HEK293 (cell line): ENCODE data around the gene ZNF140.

Experiments used
- CTCF ChIA-PET: fragments of 350-600 bp; formaldehyde crosslinking; extraction: SDS; loops from one replicate; lab custom pipeline; 2021; ENCODE audit warnings: antibody characterized with exemption; lab: Yijun Ruan, JAX
- POLR2A ChIA-PET: fragments of 300-600 bp; formaldehyde crosslinking; extraction: SDS; loops from one replicate; lab custom pipeline; 2020; ENCODE audit warnings: antibody characterized with exemption, inconsistent platforms; lab: Yijun Ruan, JAX
- H3K27ac ChIP-seq: fragments of 200-500 bp; sonication (Bioruptor generic); 2 replicates; pipeline ENCODE4 v1.5.1; 2014; ENCODE audit warnings: low read depth, low read length, control low read depth, inconsistent platforms; ENCODE audit errors: extremely low read depth
- H3K36me3 ChIP-seq, 2 experiments: fragments of 200-500 bp in 1 of 2; sonication (Bioruptor generic) in 1 of 2; 1 replicate in 1 of 2; 2 replicates in 1 of 2; pipeline ENCODE4 v1.5.1; 2014 to 2017; ENCODE audit warnings: inconsistent platforms in 2 of 2, low read length in 2 of 2; ENCODE audit not compliant: control insufficient read depth in 2 of 2, insufficient read depth in 1 of 2
- H3K4me1 ChIP-seq: fragments of 200-500 bp; sonication (Bioruptor generic); 2 replicates; pipeline ENCODE4 v1.5.1; 2014; ENCODE audit warnings: mild to moderate bottlenecking, low read length, inconsistent platforms; ENCODE audit not compliant: control insufficient read depth, insufficient read depth
- H3K4me3 ChIP-seq: 2 replicates; pipeline ENCODE4 v1.5.1; 2011; ENCODE audit warnings: low read depth, mild to moderate bottlenecking, control low read depth, low read length, moderate library complexity
- H3K9me3 ChIP-seq: fragments of 200-500 bp; sonication (Bioruptor generic); 2 replicates; pipeline ENCODE4 v1.5.1; 2014; ENCODE audit warnings: low read depth, low read length, inconsistent platforms; ENCODE audit not compliant: control insufficient read depth, insufficient read depth
- ZBTB1 ChIP-seq: fragments of 450-650 bp; formaldehyde crosslinking; IDR thresholded peaks from 2 replicates; pipeline ENCODE4 v1.5.1; 2016; ENCODE audit warnings: missing biosample characterization, missing genetic modification characterization
- ZBTB8A ChIP-seq: fragments of 450-650 bp; formaldehyde crosslinking; IDR thresholded peaks from 2 replicates; pipeline ENCODE4 v1.5.1; 2016; ENCODE audit warnings: missing biosample characterization, missing genetic modification characterization
- ZEB2 ChIP-seq: fragments of 450-650 bp; formaldehyde crosslinking; IDR thresholded peaks from 2 replicates; pipeline ENCODE4 v1.5.1; 2016; ENCODE audit warnings: missing biosample characterization, missing genetic modification characterization
- ZNF146 ChIP-seq: fragments of 450-650 bp; formaldehyde crosslinking; IDR thresholded peaks from 2 replicates; pipeline ENCODE4 v1.5.1; 2016; ENCODE audit warnings: missing biosample characterization, missing genetic modification characterization
- ZNF16 ChIP-seq: fragments of 450-650 bp; formaldehyde crosslinking; IDR thresholded peaks from 2 replicates; pipeline ENCODE4 v1.5.1; 2016; ENCODE audit warnings: low read depth, missing biosample characterization, missing genetic modification characterization
- ZNF274 ChIP-seq, 2 experiments: fragments of 200-500 bp in 1 of 2; fragments of 450-650 bp in 1 of 2; sonication (Bioruptor generic) in 1 of 2; formaldehyde crosslinking in 1 of 2; IDR thresholded peaks; 2 replicates each; pipeline versions ENCODE4 v1.5.1 to v1.6.1; 2014 to 2016; ENCODE audit warnings: borderline replicate concordance in 1 of 2, inconsistent platforms in 1 of 2, low read length in 1 of 2, missing biosample characterization in 1 of 2, missing genetic modification characterization in 1 of 2
- ZNF302 ChIP-seq: fragments of 450-650 bp; formaldehyde crosslinking; IDR thresholded peaks from 2 replicates; pipeline ENCODE4 v1.5.1; 2016; ENCODE audit warnings: missing biosample characterization, missing genetic modification characterization, low read depth
- ZNF335 ChIP-seq: fragments of 450-650 bp; formaldehyde crosslinking; conservative IDR thresholded peaks from 2 replicates; pipeline ENCODE4 v1.5.1; 2016; ENCODE audit warnings: missing biosample characterization, missing genetic modification characterization
- ZNF350 ChIP-seq: fragments of 450-650 bp; formaldehyde crosslinking; IDR thresholded peaks from 2 replicates; pipeline ENCODE4 v1.5.0; 2017; ENCODE audit warnings: missing biosample characterization, mild to moderate bottlenecking, missing genetic modification characterization
- ZNF366 ChIP-seq: fragments of 450-650 bp; formaldehyde crosslinking; conservative IDR thresholded peaks from 2 replicates; pipeline ENCODE4 v1.5.1; 2016; ENCODE audit warnings: missing biosample characterization, missing genetic modification characterization
- ZNF549 ChIP-seq: fragments of 450-650 bp; IDR thresholded peaks from 2 replicates; pipeline ENCODE4 v1.5.1; 2018; ENCODE audit warnings: missing biosample characterization, missing genetic modification characterization, mild to moderate bottlenecking, inconsistent platforms, moderate library complexity
- ZNF747 ChIP-seq: fragments of 450-650 bp; formaldehyde crosslinking; IDR thresholded peaks from 2 replicates; pipeline ENCODE4 v1.5.1; 2016; ENCODE audit warnings: missing biosample characterization, missing genetic modification characterization
- ZNF843 ChIP-seq: fragments of 450-650 bp; formaldehyde crosslinking; IDR thresholded peaks from 2 replicates; pipeline ENCODE4 v1.5.1; 2016; ENCODE audit warnings: missing biosample characterization, missing genetic modification characterization
- TF ChIP-seq, protein P1 (sequence below): fragments of 450-650 bp; formaldehyde crosslinking; IDR thresholded peaks from 2 replicates; pipeline ENCODE4 v1.5.1; 2016; ENCODE audit warnings: missing biosample characterization, missing genetic modification characterization
- TF ChIP-seq, protein P2 (sequence below): fragments of 450-650 bp; formaldehyde crosslinking; IDR thresholded peaks from 2 replicates; pipeline ENCODE4 v1.5.1; 2017; ENCODE audit warnings: missing biosample characterization, missing genetic modification characterization
- TF ChIP-seq, protein P3 (sequence below): fragments of 450-650 bp; formaldehyde crosslinking; IDR thresholded peaks from 2 replicates; pipeline ENCODE4 v1.5.1; 2016; ENCODE audit warnings: missing biosample characterization, missing genetic modification characterization
- TF ChIP-seq, protein P4 (sequence below): sonication (generic); formaldehyde crosslinking; IDR thresholded peaks from 2 replicates; pipeline ENCODE4 v1.8.1; 2022; ENCODE audit warnings: mild to moderate bottlenecking, moderate library complexity, missing genetic modification reagents
- TF ChIP-seq, protein P5 (sequence below): fragments of 450-650 bp; formaldehyde crosslinking; IDR thresholded peaks from 2 replicates; pipeline ENCODE4 v1.5.1; 2016; ENCODE audit warnings: missing biosample characterization, missing genetic modification characterization

The ZNF140 gene

DNA sequence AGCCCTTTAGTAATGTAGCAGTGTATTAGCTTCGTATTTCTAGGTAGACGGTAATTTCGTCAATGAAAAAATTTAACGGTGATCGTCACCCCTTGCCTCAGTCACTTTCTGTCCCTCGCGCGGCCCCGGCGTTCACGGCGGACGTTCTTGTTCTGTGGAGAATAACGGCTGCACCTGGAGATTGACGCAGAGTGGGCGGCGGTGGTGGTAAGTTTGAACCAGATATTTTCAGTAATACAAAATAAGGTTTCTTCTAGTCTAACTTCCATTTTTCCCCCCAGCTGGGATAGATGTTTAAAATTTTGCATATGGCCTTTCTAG, 50.0 kb downstream of the ZNF140 start (continued):
- TF ChIP-seq, protein P1, sequence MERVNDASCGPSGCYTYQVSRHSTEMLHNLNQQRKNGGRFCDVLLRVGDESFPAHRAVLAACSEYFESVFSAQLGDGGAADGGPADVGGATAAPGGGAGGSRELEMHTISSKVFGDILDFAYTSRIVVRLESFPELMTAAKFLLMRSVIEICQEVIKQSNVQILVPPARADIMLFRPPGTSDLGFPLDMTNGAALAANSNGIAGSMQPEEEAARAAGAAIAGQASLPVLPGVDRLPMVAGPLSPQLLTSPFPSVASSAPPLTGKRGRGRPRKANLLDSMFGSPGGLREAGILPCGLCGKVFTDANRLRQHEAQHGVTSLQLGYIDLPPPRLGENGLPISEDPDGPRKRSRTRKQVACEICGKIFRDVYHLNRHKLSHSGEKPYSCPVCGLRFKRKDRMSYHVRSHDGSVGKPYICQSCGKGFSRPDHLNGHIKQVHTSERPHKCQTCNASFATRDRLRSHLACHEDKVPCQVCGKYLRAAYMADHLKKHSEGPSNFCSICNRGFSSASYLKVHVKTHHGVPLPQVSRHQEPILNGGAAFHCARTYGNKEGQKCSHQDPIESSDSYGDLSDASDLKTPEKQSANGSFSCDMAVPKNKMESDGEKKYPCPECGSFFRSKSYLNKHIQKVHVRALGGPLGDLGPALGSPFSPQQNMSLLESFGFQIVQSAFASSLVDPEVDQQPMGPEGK (tag by site-specific recombination) = no peak
- TF ChIP-seq ZNF335 (tag by site-specific recombination) (no peak), ZNF302 (tag by site-specific recombination) (no peak), ZNF843 (tag by site-specific recombination) (no peak), ZNF146 (tag by site-specific recombination) (no peak), ZNF366 (tag by site-specific recombination) (0 out of 2 replicates have a peak, but pooled peaks have one; percentile 10), ZNF549 (tag by site-specific recombination) (no peak), ZNF274 (IDR thresholded peaks at IDR 0.05; ENCODE audit: low read length) (no peak), ZNF274 (tag by site-specific recombination; IDR thresholded peaks at IDR 0.05; ENCODE audit: borderline replicate concordance) (no peak)
- TF ChIP-seq, protein P2, sequence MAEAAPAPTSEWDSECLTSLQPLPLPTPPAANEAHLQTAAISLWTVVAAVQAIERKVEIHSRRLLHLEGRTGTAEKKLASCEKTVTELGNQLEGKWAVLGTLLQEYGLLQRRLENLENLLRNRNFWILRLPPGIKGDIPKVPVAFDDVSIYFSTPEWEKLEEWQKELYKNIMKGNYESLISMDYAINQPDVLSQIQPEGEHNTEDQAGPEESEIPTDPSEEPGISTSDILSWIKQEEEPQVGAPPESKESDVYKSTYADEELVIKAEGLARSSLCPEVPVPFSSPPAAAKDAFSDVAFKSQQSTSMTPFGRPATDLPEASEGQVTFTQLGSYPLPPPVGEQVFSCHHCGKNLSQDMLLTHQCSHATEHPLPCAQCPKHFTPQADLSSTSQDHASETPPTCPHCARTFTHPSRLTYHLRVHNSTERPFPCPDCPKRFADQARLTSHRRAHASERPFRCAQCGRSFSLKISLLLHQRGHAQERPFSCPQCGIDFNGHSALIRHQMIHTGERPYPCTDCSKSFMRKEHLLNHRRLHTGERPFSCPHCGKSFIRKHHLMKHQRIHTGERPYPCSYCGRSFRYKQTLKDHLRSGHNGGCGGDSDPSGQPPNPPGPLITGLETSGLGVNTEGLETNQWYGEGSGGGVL (tag by site-specific recombination) = no peak

DNA sequence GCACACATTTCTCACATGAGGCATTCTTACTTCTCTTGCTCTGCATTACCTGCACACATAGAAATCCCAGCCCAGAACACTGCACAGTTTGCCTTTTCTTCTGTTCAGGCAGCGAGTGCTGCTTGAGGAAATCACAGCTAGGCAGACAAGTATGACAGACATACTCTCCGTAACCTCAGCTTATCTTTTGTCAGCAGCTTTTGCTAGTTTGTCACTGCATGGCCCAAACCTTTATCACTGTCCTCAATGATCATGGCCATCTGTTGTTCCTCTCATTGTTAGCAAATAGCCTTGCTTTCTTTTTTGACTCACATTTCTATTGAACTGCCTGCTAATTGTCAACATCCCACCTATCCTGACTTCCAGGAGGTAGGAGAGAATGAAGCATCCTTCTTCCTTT, 55.0 kb downstream of the ZNF140 start:
- peaks cover 0 to 65% of the 10 kb centered on the region in 2 experiments for H3K36me3 ChIP-seq
- TF ChIP-seq ZBTB1 (tag by site-specific recombination) (no peak), ZNF747 (tag by site-specific recombination) (no peak), ZBTB8A (tag by site-specific recombination) (no peak), ZNF16 (tag by site-specific recombination) (no peak), ZEB2 (tag by site-specific recombination) (no peak), ZNF350 (no peak)
- TF ChIP-seq, protein P3, sequence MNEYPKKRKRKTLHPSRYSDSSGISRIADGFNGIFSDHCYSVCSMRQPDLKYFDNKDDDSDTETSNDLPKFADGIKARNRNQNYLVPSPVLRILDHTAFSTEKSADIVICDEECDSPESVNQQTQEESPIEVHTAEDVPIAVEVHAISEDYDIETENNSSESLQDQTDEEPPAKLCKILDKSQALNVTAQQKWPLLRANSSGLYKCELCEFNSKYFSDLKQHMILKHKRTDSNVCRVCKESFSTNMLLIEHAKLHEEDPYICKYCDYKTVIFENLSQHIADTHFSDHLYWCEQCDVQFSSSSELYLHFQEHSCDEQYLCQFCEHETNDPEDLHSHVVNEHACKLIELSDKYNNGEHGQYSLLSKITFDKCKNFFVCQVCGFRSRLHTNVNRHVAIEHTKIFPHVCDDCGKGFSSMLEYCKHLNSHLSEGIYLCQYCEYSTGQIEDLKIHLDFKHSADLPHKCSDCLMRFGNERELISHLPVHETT (tag by site-specific recombination) = no peak
- TF ChIP-seq, protein P4, sequence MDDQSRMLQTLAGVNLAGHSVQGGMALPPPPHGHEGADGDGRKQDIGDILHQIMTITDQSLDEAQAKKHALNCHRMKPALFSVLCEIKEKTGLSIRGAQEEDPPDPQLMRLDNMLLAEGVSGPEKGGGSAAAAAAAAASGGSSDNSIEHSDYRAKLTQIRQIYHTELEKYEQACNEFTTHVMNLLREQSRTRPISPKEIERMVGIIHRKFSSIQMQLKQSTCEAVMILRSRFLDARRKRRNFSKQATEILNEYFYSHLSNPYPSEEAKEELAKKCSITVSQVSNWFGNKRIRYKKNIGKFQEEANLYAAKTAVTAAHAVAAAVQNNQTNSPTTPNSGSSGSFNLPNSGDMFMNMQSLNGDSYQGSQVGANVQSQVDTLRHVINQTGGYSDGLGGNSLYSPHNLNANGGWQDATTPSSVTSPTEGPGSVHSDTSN (CRISPR knock-in tag) = no peak
- TF ChIP-seq, protein P5, sequence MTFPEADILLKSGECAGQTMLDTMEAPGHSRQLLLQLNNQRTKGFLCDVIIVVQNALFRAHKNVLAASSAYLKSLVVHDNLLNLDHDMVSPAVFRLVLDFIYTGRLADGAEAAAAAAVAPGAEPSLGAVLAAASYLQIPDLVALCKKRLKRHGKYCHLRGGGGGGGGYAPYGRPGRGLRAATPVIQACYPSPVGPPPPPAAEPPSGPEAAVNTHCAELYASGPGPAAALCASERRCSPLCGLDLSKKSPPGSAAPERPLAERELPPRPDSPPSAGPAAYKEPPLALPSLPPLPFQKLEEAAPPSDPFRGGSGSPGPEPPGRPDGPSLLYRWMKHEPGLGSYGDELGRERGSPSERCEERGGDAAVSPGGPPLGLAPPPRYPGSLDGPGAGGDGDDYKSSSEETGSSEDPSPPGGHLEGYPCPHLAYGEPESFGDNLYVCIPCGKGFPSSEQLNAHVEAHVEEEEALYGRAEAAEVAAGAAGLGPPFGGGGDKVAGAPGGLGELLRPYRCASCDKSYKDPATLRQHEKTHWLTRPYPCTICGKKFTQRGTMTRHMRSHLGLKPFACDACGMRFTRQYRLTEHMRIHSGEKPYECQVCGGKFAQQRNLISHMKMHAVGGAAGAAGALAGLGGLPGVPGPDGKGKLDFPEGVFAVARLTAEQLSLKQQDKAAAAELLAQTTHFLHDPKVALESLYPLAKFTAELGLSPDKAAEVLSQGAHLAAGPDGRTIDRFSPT (tag by site-specific recombination) = no peak
- POLR2A ChIA-PET = no interaction called here
- CTCF ChIA-PET = no interaction called here
- no peaks in the 10 kb centered on the region for H3K4me1 ChIP-seq
- H3K9me3 ChIP-seq = peaks cover 4% of the 10 kb centered on the region; the same call in 1 of the 2 replicates
- no peak overlapping the region for H3K4me3 ChIP-seq
- H3K27ac ChIP-seq = no peak overlapping the region
